Lung (tissue), 12 donors: ENCODE measurements around the gene POLR2B. TPM values are rescaled to one million over a fixed set of nuclear protein-coding genes. Genes with fewer than 3 reads are reported as not detected.

Source experiments
- ATAC-seq: fragments of 200-7000 bp; cut with Tn5 transposase; one replicate; pipeline ENCODE4 v1.9.1; 2020; ENCODE audit warnings: moderate number of reproducible peaks; ENCODE audit not compliant: insufficient read depth, low FRiP score
- DNase-seq, 3 donors: peaks; one replicate each; pipeline ENCODE4 v3.0.0-alpha.2; 2013 to 2017
- H3K27ac ChIP-seq, 2 donors: one replicate each; pipeline ENCODE4 v1.5.1; 2013; ENCODE audit warnings: mild to moderate bottlenecking in 2 of 2, moderate library complexity in 2 of 2, control low read depth in 1 of 2, inconsistent platforms in 1 of 2, low read depth in 1 of 2, low read length in 1 of 2
- H3K27me3 ChIP-seq, 3 donors: one replicate each; pipeline ENCODE4 v1.5.1; 2013; ENCODE audit warnings: low read length in 2 of 3; ENCODE audit not compliant: control insufficient read depth in 3 of 3, insufficient read depth in 3 of 3
- H3K36me3 ChIP-seq, 4 donors: one replicate each; pipeline ENCODE4 v1.5.1; 2013; ENCODE audit warnings: low read length in 4 of 4, mild to moderate bottlenecking in 1 of 4, moderate library complexity in 1 of 4; ENCODE audit not compliant: control insufficient read depth in 4 of 4, insufficient read depth in 4 of 4
- H3K4me1 ChIP-seq, 5 donors: one replicate each; pipeline ENCODE4 v1.5.1; 2013; ENCODE audit warnings: low read length in 5 of 5, mild to moderate bottlenecking in 2 of 5, moderate library complexity in 1 of 5; ENCODE audit not compliant: control insufficient read depth in 5 of 5, insufficient read depth in 5 of 5
- H3K4me3 ChIP-seq: one replicate; pipeline ENCODE4 v1.5.1; 2013; ENCODE audit warnings: mild to moderate bottlenecking, control low read depth, moderate library complexity
- H3K9ac ChIP-seq, 2 donors: one replicate each; pipeline ENCODE4 v1.5.1; 2013; ENCODE audit warnings: low read length in 2 of 2, control low read depth in 1 of 2; ENCODE audit not compliant: insufficient read depth in 1 of 2
- H3K9me3 ChIP-seq, 4 donors: one replicate each; pipeline ENCODE4 v1.5.1; 2013; ENCODE audit warnings: low read length in 3 of 4, mild to moderate bottlenecking in 1 of 4, moderate library complexity in 1 of 4; ENCODE audit not compliant: control insufficient read depth in 4 of 4, insufficient read depth in 3 of 4
- CTCF ChIP-seq: IDR thresholded peaks from 2 replicates; pipeline ENCODE4 v1.5.1; 2012; ENCODE audit warnings: mild to moderate bottlenecking; ENCODE audit errors: control extremely low read depth, extremely low read depth
- WGBS, 2 donors: extraction: QIAGEN DNeasy Blood & Tissue Kit; methylation state at CpG; one replicate each; pipeline ENCODE4 v1.1.7; 2013; 5-methylcytosine and 5-hydroxymethylcytosine counted together
- polyA plus RNA-seq, 2 donors: library from polyadenylated mRNA; stranded (reverse); fragments of 200-250 nt; gene quantifications; one replicate each; pipeline ENCODE4 v1.2.1, GENCODE V29; 2013
- total RNA-seq, 2 donors: library from RNA; depleted of rRNA in 1 of 2; stranded (reverse); fragments of >200 nt in 1 of 2; gene quantifications; one replicate each; pipeline ENCODE4 v1.2.1, GENCODE V29; 2014 to 2021
- donor health status: control.
- donor health status: control.
- donor health status: Bipolar disorder and iron deficiency.
- donor health status: healthy.
- donor health status: DM: yes; HTN: yes; CAD: no.

Gene POLR2B
- total and polyA plus RNA-seq, 4 donors, result 23.4 to 112 (median 52.8) TPM

GRCh38 chr4:56976837-56977320, 1.8 kb upstream of the POLR2B start:
- no peaks in the 10 kb centered on the region for H3K27me3 ChIP-seq
- peak overlapping the region; percentile 84 to 92 for H3K27ac ChIP-seq

GRCh38 chr4:56977321-56978012, 1.2 kb upstream of the POLR2B start, which contains the start of gene NOA1:
TSS of gene NOA1 (minus strand) at chr4:56977606. CDS start at chr4:56977585, 21 bp downstream.
- Histone ChIP-seq H3K27ac (peak within 1 kb of the TSS; percentile 91 to 92), H3K4me3 (peak within 1 kb of the TSS; percentile 87), H3K36me3 (peaks cover 9 to 20% (median 13%) of the 10 kb centered on the region in 4 donors), H3K27me3 (no peaks in the 10 kb centered on the region), H3K4me1 (peaks cover 11 to 27% (median 18%) of the 10 kb centered on the region in 5 donors), H3K9me3 (peaks cover 0 to 6% (median 0%) of the 10 kb centered on the region in 4 donors), H3K9ac (peak within 1 kb of the TSS; percentile 35 to 71)
- peak; percentile 99 to 100 (median 99) for DNase-seq
- 0 to 1% methylated on average over 51 of the region's 51 CpGs for WGBS, 2 donors
- TF ChIP-seq CTCF, result no peak
- ATAC-seq, result peak; percentile 90

More at GRCh38 chr4:56976837-56977320, 1.8 kb upstream of the POLR2B start:
- DNase-seq (peak; percentile 20 to 61 (median 49)), ATAC-seq (peak; percentile 44)
- Histone ChIP-seq H3K36me3 (peaks cover 14 to 23% (median 18%) of the 10 kb centered on the region in 4 donors), H3K9ac (no peak overlapping the region), H3K4me1 (peaks cover 11 to 27% (median 17%) of the 10 kb centered on the region in 5 donors), H3K9me3 (peaks cover 0 to 6% (median 0%) of the 10 kb centered on the region in 4 donors), H3K4me3 (peak overlapping the region; percentile 87)
- 0 to 1% methylated on average over 46 of the region's 46 CpGs for WGBS, 2 donors
- no peak for TF ChIP-seq CTCF

GRCh38 chr4:56979421-56980072, 851 bp downstream of the POLR2B start:
- Histone ChIP-seq H3K9ac (peak overlapping the region; percentile 84 to 92), H3K4me1 (peaks cover 11 to 32% (median 20%) of the 10 kb centered on the region in 5 donors), H3K27me3 (no peaks in the 10 kb centered on the region), H3K4me3 (peak overlapping the region; percentile 88), H3K36me3 (peaks cover 0 to 3% (median 0%) of the 10 kb centered on the region in 4 donors), H3K9me3 (no peaks in the 10 kb centered on the region), H3K27ac (peak overlapping the region in 1 of 2 donors; percentile 41)
- TF ChIP-seq CTCF, result no peak
- DNase-seq (peak in 2 of 3 donors; percentile 18 to 22), ATAC-seq (no peak)
- WGBS, 2 donors, result 13 to 14% methylated on average over 21 of the region's 21 CpGs
